Smooth muscle cell (in vitro differentiated cells): ENCODE measurements around the gene GLS. TPM values are rescaled to one million over a fixed set of nuclear protein-coding genes. Genes with fewer than 3 reads are reported as not detected.

Experiments used
- DNase-seq: peaks from one replicate; lab custom pipeline; 2025; ENCODE audit not compliant: unreplicated experiment; lab: John Stamatoyannopoulos, UW
- H2AFZ ChIP-seq: fragments of 200-600 bp; sonication (generic); 2 replicates; pipeline ENCODE4 v1.6.0; 2016; ENCODE audit warnings: antibody characterized with exemption, low read depth, mild to moderate bottlenecking
- H3F3A ChIP-seq: fragments of 200-600 bp; sonication (generic); 2 replicates; pipeline ENCODE4 v1.6.0; 2017; ENCODE audit warnings: antibody characterized with exemption, low read depth
- H3K27ac ChIP-seq: fragments of 200-600 bp; sonication (generic); 2 replicates; pipeline ENCODE4 v1.5.1; 2016; ENCODE audit warnings: low read depth, mild to moderate bottlenecking
- H3K27me3 ChIP-seq: fragments of 200-600 bp; sonication (generic); 2 replicates; pipeline ENCODE4 v1.6.1; 2016; ENCODE audit warnings: low read depth, mild to moderate bottlenecking
- H3K36me3 ChIP-seq: fragments of 200-600 bp; sonication (generic); 2 replicates; pipeline ENCODE4 v1.5.1; 2016; ENCODE audit warnings: low read depth
- H3K4me1 ChIP-seq: fragments of 200-600 bp; sonication (generic); 2 replicates; pipeline ENCODE4 v1.5.1; 2016; ENCODE audit warnings: low read depth
- H3K4me2 ChIP-seq: fragments of 200-600 bp; sonication (generic); 2 replicates; pipeline ENCODE4 v1.6.0; 2016; ENCODE audit warnings: mild to moderate bottlenecking
- H3K4me3 ChIP-seq: fragments of 200-600 bp; sonication (generic); 2 replicates; pipeline ENCODE4 v1.5.1; 2016; ENCODE audit warnings: mild to moderate bottlenecking
- H3K79me2 ChIP-seq: fragments of 200-600 bp; sonication (generic); 2 replicates; pipeline ENCODE4 v1.6.0; 2016; ENCODE audit warnings: low read depth, mild to moderate bottlenecking
- H3K9ac ChIP-seq: fragments of 200-600 bp; sonication (generic); 2 replicates; pipeline ENCODE4 v1.6.0; 2016; ENCODE audit warnings: low read depth
- H3K9me3 ChIP-seq: fragments of 200-600 bp; sonication (generic); replicated peaks from 2 replicates; pipeline ENCODE4 v1.5.1; 2016; ENCODE audit warnings: low read depth
- H4K20me1 ChIP-seq: fragments of 200-600 bp; sonication (generic); 2 replicates; pipeline ENCODE4 v1.6.0; 2016; ENCODE audit warnings: low read depth
- CTCF ChIP-seq: fragments of 200-600 bp; sonication (generic); IDR thresholded peaks from 2 replicates; pipeline ENCODE4 v1.5.1; 2017; ENCODE audit warnings: borderline replicate concordance, mild to moderate bottlenecking, antibody characterized with exemption; ENCODE audit not compliant: insufficient read depth, poor library complexity, severe bottlenecking
- WGBS: methylation state at CpG from one replicate; pipeline ENCODE4 v1.1.7; 2016; ENCODE audit warnings: low lambda C conversion rate; 5-methylcytosine and 5-hydroxymethylcytosine counted together
- polyA plus RNA-seq: library from polyadenylated mRNA; unstranded; fragments of >200 nt; fragmentation: Nextera tagmentation; extraction: Ambion mirVana; gene quantifications from 2 replicates; pipeline ENCODE4 v1.2.1, GENCODE V29; 2016
- total RNA-seq: library from RNA; depleted of rRNA; stranded (reverse); fragments of >200 nt; gene quantifications from 2 replicates; pipeline ENCODE4 v1.2.3, GENCODE V29; 2014

Gene GLS
- total and polyA plus RNA-seq, 2 experiments from 2014 or later: 76.2 to 454 TPM

- Histone ChIP-seq H3K9ac (no peak overlapping the region), H2AFZ (no peak overlapping the region), H3K4me2 (no peak overlapping the region), H3K36me3 (no peaks in the 10 kb centered on the region), H3K4me3 (no peak overlapping the region), H4K20me1 (peaks cover 9% of the 10 kb centered on the region), H3F3A (no peaks in the 10 kb centered on the region), H3K9me3 (no peaks in the 10 kb centered on the region), H3K27ac (no peak overlapping the region), H3K79me2 (peaks cover 10% of the 10 kb centered on the region), H3K4me1 (peaks cover 6% of the 10 kb centered on the region), H3K27me3 (no peaks in the 10 kb centered on the region)
- WGBS: 81% methylated on average over 1 of the region's 1 CpG
- DNase-seq: no peak
- no peak for TF ChIP-seq CTCF
Measured at GRCh38 chr2:190876631-190877030, 4.0 kb upstream of the GLS start.

GRCh38 chr2:190877436-190877835 lies 3.2 kb upstream of the GLS start:
- no peak overlapping the region for H3K4me3 ChIP-seq
- H3K27ac ChIP-seq: no peak overlapping the region
- TF ChIP-seq CTCF: no peak
- H3K4me2 ChIP-seq: no peak overlapping the region
- 95% methylated on average over 2 of the region's 2 CpGs for WGBS
- DNase-seq: no peak
- H3K36me3 ChIP-seq: no peaks in the 10 kb centered on the region
- peaks cover 17% of the 10 kb centered on the region for H4K20me1 ChIP-seq
- H3K4me1 ChIP-seq: peaks cover 8% of the 10 kb centered on the region
- no peak overlapping the region for H3K9ac ChIP-seq
- H3K27me3 ChIP-seq: no peaks in the 10 kb centered on the region
- no peaks in the 10 kb centered on the region for H3F3A ChIP-seq
- peaks cover 19% of the 10 kb centered on the region for H3K79me2 ChIP-seq
- no peaks in the 10 kb centered on the region for H3K9me3 ChIP-seq
- no peak overlapping the region for H2AFZ ChIP-seq

GRCh38 chr2:190879474-190880377 lies 895 bp upstream of the GLS start:
- Histone ChIP-seq H3K27ac (peak overlapping the region; percentile 97), H3K36me3 (no peaks in the 10 kb centered on the region), H3K9ac (peak overlapping the region; percentile 90), H3K4me3 (peak overlapping the region; percentile 79), H3K27me3 (no peaks in the 10 kb centered on the region), H3K4me1 (peaks cover 28% of the 10 kb centered on the region), H4K20me1 (peaks cover 40% of the 10 kb centered on the region), H3K4me2 (peak overlapping the region; percentile 93), H3F3A (no peaks in the 10 kb centered on the region), H2AFZ (peak overlapping the region; percentile 69), H3K9me3 (no peaks in the 10 kb centered on the region), H3K79me2 (peaks cover 41% of the 10 kb centered on the region)
- no peak for TF ChIP-seq CTCF
- no peak for DNase-seq
- WGBS: 44% methylated on average over 28 of the region's 28 CpGs
